Germinal center (tissue), 1 donor: ENCODE data around the gene VGLL4.
"Not testable (repeated sequence)": the region's sequence is repeated elsewhere in the genome, so short reads cannot be mapped to it uniquely, and the experiment has no call there.

Experiments used
- DNase-seq: peaks from one replicate; pipeline ENCODE4 v3.0.0; 2012; ENCODE audit warnings: mixed read lengths, low spot score

Gene VGLL4

DNA sequence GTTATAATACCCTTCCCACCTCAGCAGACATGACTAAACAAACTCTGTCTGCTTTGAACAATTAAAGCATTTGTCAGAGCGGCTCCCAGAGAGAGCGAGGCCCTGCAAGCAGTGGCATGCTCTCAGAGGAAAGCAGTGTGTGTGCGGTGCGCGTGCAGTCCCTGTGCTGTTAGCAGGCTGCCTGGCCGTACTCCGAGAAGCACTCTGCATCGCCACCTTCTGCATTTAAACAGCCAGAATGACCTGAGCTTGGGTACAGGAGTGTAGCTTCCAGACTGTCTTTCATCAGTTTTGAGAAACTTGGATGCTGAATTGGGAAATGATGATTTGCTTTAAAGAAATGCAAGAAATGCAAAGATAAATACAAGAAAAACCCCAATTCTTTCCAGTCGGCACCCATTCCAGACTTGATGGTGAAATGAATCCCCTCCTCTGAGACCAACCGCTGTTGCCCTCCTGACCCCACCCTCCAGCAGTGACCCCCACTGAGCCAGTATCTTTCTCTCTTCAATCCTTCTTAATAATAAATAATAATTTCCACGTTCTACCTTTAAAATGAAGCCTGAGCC is 113.5 kb downstream of the VGLL4 start:
- DNase-seq = no peak

DNA sequence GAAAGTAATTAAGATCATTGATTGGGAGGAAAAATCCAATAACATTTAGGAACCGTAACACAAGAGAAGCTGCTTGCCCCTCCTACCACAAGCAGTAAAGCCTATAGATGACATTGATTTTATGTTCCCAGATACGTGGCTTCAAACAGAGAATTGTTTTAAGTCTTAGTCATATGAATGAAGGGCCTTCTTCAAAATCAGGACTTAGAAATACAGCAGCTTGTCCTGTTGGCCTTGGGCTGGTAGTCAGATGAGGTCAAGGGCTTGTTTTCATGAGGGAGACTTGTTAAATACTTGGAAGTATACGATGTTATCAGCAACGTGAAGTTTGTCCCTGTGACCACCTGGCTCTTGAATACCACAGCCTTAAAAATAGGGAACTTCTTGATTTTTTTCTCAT is 114.4 kb downstream of the VGLL4 start:
- DNase-seq = no peak

DNA sequence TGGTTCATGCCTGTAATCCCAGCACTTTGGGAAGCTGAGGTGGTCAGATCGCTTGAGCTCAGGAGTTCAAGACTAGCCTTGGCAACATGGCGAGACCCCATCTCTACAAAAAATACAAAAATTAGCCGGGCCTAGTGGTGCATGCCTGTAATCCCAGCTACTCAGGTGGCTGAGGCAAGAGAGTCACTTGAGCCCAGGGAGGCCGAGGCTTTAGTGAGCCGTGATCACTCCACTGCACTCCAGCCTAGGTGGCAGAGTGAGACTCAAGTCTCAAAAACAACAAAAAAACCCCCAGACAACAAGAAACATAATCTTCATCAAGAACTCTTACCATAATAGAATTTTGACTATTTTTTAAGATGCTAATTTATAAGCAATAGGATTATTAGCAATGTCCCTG is 117.6 kb downstream of the VGLL4 start:
- DNase-seq = not testable (repeated sequence)

DNA sequence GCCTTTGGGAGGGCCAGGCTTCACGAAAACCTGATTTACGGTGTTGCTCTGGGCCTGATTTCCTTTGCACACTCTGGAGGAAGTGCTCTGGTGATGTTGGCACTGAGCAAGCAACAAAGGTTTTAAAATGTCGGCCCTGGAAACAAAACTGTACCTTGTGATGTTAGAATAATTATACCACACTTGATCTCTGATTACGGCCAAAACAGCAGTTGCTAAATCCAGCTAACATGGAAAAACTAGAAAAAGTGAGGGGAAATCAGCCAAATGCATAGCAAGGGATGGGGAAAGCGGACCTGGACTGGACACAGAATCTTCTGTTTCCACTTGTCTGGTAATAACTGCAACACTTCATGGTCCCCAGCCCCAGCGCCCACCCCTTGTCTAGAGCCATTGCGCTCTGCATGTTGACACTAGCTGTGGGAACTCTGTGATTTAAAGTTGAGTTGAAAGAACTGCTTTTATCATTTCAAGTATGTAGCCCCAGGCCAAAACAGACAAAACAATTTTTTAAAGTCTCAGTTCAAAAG is 120.1 kb downstream of the VGLL4 start:
- DNase-seq = no peak

DNA sequence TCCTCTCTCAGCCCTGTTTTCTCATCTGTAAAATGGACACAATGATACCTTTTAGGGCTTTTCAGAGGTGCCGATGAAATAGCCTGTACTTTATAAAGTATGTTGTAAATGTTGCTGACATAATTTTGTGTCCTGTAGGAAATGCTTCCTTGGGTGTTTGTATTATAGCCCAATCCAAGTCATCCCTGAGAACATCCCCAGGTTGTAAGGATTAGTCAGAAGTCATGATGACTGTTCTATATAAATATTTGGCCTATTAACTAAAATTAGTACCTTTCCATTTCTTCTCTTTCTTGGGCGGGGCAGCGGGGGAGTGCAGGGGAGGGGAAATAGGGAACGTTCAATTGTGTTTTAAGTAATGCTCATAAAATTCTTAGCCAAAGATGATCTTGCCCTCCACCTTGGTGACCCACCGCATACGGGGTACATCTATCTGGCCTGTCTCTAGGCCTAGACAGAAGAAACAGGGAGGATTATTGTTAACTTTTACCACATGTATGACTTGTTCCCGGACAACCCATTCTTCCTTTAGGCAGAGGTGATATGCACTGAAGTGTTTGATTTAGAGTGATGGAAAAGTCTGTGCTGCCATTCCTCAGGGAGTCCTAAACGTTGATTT is 120.7 kb downstream of the VGLL4 start:
- no peak for DNase-seq

DNA sequence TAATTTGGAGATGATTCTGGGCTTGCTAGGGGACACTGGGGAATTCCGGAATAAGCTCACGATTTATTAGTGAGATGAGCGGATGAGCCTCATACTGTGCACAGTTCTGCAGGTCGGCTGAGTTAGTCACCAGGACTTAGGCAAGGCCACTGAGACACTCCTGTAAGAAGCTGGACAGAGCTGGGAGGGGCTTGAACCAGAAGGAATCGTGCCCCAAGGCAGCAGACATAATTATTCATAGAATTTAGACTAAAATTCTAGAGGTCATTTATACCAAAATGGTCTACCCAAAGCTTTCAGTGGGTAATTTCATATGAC is 121.4 kb downstream of the VGLL4 start:
- DNase-seq = no peak

DNA sequence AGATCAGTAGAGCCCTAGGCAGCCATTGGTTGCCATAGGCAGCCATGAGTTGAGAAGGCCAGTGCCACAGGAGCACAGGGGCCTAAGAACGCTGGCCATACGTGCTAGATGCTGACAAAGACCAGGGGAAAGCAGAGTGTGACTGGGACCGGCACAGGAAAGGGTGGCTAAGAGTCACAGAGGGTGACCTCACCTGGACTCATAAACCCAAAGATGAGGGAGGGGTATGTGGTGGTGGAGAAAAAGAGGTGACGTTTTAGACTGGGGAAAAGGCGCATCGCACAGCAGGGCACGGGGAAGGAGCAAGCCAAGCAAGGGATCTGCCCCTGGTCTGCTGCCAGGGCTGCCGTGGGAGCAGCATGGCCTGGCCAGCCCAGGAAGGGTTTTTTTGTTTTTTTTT is 122.5 kb downstream of the VGLL4 start:
- no peak for DNase-seq

DNA sequence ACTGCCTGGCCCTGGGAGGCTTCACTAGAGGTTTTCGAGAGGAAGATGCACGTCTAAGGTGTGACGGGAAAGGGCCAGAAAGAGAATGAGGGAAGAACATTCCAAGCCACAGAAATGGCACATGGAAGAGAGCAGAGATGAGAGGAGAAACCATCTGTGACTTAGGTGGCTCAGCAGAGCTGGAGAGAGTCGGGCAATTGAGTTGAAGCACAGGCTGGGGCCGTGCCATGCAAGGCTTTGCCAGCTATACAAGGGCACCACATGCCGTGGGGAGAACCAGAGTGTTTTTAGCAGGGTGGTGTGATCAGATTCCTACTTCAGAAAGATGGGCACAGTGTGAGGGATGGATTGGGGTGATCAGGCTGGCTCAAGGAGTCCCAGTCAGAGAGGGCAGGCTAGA is 126.1 kb downstream of the VGLL4 start:
- DNase-seq = no peak

DNA sequence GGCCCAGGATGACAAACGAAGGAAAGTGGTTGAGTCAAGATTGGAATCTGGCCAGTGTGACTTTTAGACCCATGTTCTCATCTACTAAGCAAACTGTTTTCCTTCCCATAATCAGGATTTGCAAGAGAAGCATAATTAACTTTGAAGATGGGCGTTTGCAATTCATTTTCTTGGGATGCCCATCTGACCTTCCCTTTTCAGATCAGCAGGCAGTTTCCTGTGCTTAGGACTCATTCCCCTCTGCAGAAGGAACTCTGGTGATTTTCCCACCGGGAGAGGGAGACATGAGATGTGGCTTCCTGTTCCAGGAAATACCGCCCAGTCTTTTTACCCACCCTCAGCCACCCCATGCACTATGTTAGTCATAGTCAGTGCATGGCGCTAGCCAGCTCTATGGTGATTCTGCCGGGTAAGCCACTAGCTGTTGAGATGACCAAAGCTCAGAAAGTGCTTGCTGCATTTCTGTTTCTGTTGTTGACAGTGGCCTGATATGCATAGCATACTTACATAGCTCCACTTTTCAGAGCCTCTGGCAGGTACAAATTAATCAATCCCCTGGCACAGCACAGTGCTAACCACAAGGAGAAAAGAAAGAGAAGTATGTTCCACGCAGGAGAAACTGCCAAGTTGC is 129.4 kb downstream of the VGLL4 start:
- no peak for DNase-seq

DNA sequence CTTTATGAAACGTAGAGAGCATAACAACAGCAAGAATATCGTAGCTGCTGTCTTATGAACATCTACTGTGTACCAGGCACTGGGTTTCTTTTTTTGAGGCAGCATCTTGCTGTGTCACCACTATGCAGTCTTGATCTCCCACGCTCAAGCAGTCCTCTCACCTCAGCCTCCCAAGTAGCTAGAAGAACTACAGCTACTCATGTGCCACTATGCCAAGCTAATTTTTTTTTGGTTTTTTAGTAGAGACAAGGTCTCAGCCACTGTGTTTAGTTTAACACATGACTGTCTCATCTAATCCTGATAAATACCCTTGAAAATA is 129.9 kb downstream of the VGLL4 start:
- no peak for DNase-seq

DNA sequence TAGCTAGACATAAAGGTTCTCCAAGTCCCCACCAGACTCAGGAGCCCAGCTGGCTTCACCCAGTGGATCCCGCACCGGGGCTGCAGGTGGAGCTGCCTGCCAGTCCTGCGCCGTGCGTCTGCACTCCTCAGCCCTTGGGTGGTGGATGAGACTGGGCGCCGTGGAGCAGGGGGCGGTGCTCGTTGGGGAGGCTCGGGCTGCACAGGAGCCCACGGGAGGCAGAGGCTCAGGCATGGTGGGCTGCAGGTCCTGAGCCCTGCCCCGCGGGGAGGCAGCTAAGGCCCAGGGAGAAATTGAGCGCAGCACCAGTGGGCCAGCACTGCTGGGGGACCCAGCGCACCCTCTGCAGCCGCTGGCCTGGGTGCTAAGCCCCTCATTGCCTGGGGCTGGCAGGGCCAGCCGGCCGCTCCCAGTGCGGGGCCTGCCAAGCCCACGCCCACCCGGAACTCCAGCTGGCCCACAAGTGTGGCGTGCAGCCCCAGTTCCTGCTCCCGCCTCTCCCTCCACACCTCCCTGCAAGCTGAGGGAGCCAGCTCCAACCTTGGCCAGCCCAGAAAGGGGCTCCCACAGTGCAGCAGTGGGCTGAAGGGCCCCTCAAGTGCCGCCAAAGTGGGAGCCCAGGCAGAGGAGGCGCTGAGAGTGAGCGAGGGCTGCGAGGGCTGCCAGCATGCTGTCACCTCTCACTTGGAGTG is 130.4 kb downstream of the VGLL4 start:
- not testable (repeated sequence) for DNase-seq

DNA sequence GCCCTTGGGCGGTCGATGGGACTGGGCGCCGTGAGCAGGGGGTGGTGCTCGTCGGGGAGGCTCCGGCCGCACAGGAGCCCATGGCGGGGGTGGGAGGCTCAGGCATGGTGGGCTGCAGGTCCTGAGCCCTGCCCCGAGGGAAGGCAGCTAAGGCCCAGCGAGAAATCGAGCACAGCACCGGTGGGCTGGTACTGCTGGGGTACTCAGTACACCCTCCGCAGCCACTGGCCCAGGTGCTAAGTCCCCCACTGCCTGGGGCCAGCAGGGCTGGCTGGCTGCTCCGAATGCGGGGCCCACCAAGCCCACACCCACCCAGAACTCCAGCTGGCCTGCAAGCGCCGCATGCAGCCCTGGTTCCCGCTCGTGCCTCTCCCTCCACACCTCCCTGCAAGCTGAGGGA is 132.1 kb downstream of the VGLL4 start:
- not testable (repeated sequence) for DNase-seq

DNA sequence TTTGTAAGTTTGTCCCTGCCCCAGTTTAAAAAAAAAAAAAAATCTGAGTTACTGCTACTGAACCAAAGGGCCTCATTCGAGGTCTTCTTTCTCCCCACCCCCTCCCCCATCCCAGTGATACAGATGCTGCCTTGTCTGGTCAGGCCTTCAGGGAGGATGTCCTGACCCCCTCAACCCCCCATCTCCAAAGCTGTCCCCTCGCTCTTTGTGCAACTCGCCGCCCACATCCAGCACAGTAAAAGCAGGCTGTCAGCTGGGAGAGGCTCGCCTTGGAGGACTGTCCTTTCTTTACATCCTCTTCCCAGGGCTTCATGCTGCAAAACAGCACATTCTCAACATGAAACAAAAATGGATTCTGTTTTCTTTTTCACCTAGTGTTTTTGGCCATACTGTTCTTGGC is 133.4 kb downstream of the VGLL4 start:
- no peak for DNase-seq

DNA sequence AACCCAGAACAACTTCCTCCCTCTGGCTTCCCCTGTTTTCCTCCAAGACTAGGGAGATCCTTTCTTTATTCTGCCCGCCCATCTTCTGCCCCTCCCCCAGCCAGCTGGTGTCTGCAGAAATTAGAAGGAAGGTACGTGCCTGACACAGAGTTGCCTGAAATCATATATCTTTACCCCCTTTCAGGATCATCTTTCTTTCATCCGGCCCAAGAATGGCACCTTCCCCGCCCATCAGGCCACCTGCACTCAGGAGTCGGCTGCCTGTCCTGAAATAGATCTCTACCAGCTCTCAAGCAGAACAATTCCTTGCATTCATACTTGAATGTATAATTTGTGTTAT is 133.7 kb downstream of the VGLL4 start:
- DNase-seq = no peak

DNA sequence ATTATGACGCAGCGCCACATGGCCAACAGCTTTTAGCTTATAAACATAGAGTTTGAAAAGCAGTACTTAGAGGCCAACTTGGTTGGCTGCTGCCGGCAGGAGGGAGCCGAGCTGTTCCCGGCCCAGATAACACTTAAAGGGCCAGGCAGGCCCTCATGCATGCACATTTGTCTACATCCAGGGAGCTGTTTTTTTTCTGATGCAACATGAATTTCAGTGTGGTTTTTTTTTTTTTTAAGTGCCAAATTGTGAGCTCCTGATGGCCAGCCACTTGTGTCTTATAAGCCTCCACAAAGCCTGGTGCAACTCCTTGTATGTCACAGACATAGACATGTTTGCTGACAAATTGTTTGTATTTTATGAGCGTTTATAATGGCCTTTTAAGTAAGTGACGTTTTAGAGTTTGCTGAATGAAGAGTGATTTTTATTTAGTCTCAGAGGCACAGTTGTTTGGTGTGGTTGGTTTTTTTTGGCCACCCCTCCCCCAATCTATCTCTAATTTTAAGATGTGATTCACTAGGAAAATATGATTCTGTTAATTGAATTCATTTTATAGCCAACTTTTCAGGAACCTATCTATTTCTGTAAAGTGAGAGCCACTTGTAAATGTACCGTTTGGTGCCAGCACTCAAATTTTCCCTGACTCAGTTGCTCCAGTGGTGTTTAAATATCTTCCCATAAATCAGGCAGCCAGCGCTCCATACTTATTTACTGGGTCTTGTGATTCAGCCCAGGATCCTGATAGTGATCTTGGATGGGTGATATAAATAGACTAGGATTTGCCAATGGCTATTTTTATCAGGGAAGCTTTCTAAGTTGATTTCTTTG is 134.3 kb downstream of the VGLL4 start:
- no peak for DNase-seq

DNA sequence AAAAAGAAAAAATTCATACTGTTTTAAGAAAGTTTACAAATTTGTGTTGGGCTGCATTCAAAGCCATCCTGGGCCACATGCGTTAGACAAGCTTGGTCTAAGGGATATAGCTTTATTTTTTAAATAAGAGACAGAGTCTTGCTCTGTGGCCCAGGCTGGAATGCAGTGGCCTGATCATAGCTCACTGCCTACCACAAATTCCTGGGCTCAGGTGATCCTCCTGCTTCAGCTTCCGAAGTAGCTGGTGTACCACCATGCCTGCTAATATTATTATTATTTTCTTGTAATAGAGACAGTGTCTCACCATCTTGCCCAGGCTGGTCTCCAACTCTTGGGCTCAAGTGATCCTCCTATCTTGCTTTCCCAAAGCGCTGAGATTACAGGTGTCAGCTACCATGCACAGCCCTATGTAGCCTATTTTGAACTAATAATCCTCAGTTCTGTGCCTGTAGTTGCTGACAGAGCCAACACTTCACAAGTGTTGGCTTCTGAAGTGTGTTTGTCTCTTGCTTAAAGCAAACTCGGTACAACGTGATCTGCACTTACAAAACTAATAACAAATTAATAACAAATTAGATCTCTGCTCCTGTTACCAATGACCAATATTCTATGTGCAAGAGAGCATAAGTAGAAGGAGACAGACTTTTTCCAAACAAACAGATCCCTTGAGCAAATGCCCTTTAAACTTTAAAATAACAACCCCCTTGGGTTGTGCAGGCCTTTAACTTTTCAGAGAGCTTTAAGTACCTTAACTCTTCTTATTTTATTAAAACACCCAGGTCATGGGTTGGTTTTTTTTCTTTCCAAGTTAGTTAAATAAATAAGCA is 135.2 kb downstream of the VGLL4 start:
- DNase-seq = no peak

DNA sequence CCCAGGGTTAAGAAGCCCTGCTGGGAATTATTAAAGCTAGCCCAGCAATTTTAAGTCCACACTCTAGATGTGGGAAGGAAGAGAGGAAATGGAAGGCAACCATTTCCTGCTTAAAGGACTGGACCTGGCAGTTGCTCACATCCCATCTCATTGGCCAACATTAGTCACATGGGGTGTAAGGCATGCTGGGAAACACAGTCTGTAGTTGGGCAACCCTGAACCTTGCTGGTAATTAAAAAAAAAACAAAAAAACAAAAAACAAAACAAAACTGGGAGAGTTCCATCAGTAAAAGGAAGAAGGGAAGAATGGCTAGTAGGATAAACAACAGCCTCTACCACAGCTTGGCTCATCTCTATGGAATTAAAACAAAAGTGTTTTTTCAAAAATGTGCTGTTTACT is 136.0 kb downstream of the VGLL4 start:
- DNase-seq = no peak
